Epithelial cell of proximal tubule (primary cell): Measurements from ENCODE around the gene RFX7. TPM values are rescaled to one million over a fixed set of nuclear protein-coding genes. Genes with fewer than 3 reads are reported as not detected.

Experiments
- DNase-seq: peaks from one replicate; pipeline ENCODE4 v3.0.0-alpha.2; 2011; ENCODE audit warnings: low read depth
- H3K4me3 ChIP-seq: 2 replicates; pipeline ENCODE4 v1.5.1; 2011; ENCODE audit warnings: low read depth, mild to moderate bottlenecking, low read length
- total RNA-seq: library from RNA; depleted of rRNA; stranded (reverse); fragments of >200 nt; gene quantifications from 2 replicates; pipeline ENCODE4 v1.2.3, GENCODE V29; 2015
- TF ChIP-seq, protein P1 (sequence below): conservative IDR thresholded peaks from 2 replicates; pipeline ENCODE4 v1.5.1; 2012; ENCODE audit warnings: low read depth, mild to moderate bottlenecking, low read length

RFX7 gene
- total RNA-seq, 1 donor from 2014 or later: 4.8 TPM

- TF ChIP-seq, protein P1, sequence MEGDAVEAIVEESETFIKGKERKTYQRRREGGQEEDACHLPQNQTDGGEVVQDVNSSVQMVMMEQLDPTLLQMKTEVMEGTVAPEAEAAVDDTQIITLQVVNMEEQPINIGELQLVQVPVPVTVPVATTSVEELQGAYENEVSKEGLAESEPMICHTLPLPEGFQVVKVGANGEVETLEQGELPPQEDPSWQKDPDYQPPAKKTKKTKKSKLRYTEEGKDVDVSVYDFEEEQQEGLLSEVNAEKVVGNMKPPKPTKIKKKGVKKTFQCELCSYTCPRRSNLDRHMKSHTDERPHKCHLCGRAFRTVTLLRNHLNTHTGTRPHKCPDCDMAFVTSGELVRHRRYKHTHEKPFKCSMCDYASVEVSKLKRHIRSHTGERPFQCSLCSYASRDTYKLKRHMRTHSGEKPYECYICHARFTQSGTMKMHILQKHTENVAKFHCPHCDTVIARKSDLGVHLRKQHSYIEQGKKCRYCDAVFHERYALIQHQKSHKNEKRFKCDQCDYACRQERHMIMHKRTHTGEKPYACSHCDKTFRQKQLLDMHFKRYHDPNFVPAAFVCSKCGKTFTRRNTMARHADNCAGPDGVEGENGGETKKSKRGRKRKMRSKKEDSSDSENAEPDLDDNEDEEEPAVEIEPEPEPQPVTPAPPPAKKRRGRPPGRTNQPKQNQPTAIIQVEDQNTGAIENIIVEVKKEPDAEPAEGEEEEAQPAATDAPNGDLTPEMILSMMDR: no peak
- no peak for DNase-seq
- H3K4me3 ChIP-seq: no peak overlapping the region
Measured at GRCh38 chr15:56185980-56186379, 57.7 kb downstream of the RFX7 start.

DNA sequence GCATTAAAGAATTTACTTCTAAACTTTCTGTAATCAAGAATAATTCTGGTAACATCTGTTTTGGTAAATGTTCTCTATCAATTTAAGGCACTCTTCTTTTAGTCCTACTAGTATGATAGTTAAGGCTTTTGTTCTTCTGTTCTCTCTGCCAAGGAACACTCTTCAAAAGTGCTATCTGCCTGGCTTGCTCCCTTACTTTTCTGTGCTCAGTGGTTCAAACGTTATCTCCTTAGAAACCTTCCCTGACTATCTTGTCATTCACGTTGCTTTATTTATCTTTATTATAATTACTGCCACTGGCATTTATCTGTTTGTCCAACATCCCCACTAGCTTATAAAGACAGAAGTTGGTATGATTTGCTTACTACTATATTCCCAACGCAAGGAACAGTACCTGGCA, 59.2 kb downstream of the RFX7 start:
- DNase-seq: no peak
- TF ChIP-seq, protein P1: no peak
- H3K4me3 ChIP-seq: no peak overlapping the region

- TF ChIP-seq, protein P1: no peak
- no peak overlapping the region for H3K4me3 ChIP-seq
- DNase-seq: no peak
Measured at GRCh38 chr15:56180851-56181250, 62.8 kb downstream of the RFX7 start.

DNA sequence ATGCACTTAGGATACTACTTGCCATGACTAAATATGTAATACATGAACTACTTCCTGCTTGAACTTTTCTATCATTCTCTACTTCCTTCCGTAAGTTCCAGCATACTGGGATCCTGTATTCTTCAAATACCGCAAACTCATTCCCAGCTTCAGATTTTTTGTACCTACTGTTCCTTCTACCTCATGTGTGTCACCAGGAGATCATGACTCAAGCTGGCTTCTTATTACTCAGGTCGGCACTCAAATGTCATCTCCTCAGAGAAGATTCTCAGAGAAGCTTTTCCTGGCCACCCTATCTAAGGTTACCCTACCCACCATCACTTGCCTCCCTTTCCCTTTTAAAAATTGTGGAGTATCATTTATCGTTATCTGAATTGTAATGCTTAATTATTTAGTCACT, 66.7 kb downstream of the RFX7 start:
- DNase-seq: no peak
- TF ChIP-seq, protein P1: no peak
- no peak overlapping the region for H3K4me3 ChIP-seq

- TF ChIP-seq, protein P1: no peak
- H3K4me3 ChIP-seq: no peak overlapping the region
- DNase-seq: no peak
Measured at GRCh38 chr15:56175788-56176187, 67.9 kb downstream of the RFX7 start.

DNA sequence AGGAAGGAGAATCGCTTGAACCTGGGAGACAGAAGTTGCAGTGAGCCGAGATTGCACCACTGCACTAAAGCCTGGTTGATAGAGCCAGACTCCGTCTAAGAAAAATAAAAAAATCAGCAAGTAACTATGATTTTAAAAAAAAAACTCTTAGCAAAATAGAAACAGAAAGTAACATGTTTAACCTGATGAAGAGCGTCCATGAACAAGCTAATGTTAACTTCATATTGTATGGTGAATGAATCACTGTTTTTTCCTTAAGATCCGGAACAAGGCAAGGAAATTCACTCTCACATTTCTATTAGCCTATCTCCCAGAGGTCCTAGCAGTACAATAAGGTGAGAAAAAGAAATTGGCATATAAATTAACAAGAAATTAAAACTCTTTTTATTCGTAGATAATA, 69.0 kb downstream of the RFX7 start:
- TF ChIP-seq, protein P1: no peak
- no peak for DNase-seq
- H3K4me3 ChIP-seq: no peak overlapping the region

DNA sequence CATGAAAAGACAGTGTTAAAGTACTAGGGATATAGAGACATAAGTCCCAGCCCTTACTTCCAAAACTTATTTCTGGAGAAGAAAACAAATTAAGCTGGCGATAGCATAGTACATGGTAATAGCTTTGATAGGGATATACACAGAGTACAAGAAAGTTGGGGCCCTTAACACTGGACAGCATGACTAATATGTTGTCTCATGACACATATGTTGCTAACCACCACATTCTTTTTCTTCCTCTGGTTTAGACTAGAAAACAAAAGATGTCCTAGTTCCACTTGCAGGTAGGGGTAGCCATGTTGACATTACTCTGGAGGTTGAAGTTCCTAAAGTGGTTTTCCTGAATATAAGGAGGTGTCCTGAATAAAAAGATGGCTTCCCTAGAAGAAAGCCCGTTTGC, 75.3 kb downstream of the RFX7 start:
- TF ChIP-seq, protein P1: no peak
- no peak for DNase-seq
- no peak overlapping the region for H3K4me3 ChIP-seq
